ENCODE data around the gene DCAF5.
"Not testable (repeated sequence)": the region's sequence is repeated elsewhere in the genome, so short reads cannot be mapped to it uniquely, and the experiment has no call there.

The DCAF5 gene

GRCh38 chr14:69073915-69074314 lies 79.0 kb downstream of the DCAF5 start:
- DNase-seq (ENCODE audit: low read depth) = no peak
- H3K4me3 ChIP-seq (replicated peaks; ENCODE audit: low read depth, low read length) = no peak overlapping the region
- TF ChIP-seq CTCF (IDR thresholded peaks at IDR 0.05; ENCODE audit: low read length, missing control alignments) = no peak

DNA sequence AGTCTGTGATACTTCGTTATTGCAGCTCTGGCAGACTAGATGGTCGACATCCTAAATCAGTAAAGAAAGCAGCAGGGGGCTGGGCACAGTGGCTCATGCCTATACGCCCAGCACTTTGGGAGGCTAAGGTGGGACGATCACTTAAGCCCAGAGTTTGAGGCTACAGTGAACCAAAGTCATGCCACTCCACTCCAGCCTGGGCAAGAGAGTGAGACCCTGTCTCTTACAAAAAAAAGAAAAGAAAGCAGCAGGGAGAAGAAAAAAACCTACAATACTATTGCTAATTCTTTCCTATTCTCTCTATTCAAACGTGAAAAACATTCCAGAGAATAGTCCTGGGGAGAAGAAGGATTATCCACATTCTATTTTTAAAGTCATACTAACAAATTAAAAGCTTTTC lies 79.5 kb downstream of the DCAF5 start:
- H3K4me3 ChIP-seq (replicated peaks; ENCODE audit: low read depth, low read length) = no peak overlapping the region
- DNase-seq (ENCODE audit: low read depth) = no peak
- TF ChIP-seq CTCF (IDR thresholded peaks at IDR 0.05; ENCODE audit: low read length, missing control alignments) = no peak

GRCh38 chr14:69072584-69072983 lies 80.3 kb downstream of the DCAF5 start:
- DNase-seq (ENCODE audit: low read depth) = no peak
- no peak overlapping the region for H3K4me3 ChIP-seq (replicated peaks; ENCODE audit: low read depth, low read length)
- no peak for TF ChIP-seq CTCF (IDR thresholded peaks at IDR 0.05; ENCODE audit: low read length, missing control alignments)

DNA sequence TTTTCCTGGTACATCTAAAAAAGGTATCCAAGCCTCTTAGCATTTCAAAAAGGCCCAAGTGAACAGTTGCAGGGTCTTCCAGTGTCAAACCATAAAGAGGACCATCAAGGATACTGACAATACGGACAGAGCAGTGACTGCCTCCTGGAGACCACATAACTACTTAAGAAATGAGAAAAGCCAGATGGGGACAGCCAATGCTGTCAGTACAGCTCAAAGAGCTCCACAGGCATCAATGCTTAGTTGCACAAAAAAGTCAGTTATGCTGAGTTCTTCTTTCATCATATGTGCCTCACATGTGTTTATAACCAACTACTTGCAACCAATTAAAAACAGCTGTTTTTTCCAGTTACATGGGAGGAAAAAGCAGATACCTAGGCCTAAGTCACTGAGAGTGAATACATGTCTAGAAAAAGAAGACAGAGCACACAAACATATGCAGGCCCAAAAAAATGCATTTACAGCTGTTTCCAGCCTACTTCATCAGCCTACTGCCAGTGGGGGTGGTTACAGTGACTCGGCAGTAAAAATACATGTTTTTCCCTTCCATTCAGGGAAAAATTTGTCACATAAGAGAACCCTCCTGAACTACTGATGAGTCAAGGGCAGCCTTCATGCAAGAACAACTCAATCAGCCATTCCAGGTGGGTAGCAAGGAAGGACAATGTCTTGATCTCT lies 84.0 kb downstream of the DCAF5 start:
- no peak overlapping the region for H3K4me3 ChIP-seq (replicated peaks; ENCODE audit: low read depth, low read length)
- no peak for TF ChIP-seq CTCF (IDR thresholded peaks at IDR 0.05; ENCODE audit: low read length, missing control alignments)
- peak; percentile 56 for DNase-seq (ENCODE audit: low read depth)

- no peak overlapping the region for H3K4me3 ChIP-seq (replicated peaks; ENCODE audit: low read depth, low read length)
- TF ChIP-seq CTCF (IDR thresholded peaks at IDR 0.05; ENCODE audit: low read length, missing control alignments) = no peak
- no peak for DNase-seq (ENCODE audit: low read depth)
These were observed 86.3 kb downstream of the DCAF5 start for GRCh38 chr14:69066396-69067171.

DNA sequence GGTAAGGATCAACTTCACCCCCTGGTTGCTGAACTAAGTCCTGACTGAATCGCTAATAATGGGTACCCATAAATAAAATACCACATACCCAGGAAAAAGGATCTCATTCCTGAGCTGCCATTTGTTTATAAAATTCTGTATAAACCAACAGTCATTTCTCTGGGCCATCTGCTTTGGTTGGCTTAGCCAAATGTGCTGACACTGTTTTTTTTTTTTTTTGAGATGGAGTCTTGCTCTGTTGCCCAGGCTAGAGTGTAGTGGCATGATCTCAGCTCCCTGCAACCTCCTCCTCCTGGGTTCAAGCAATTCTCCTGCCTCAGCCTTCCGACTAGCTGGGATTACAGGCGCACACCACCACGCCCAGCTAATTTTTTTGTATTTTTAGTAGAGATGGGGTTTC lies 87.0 kb downstream of the DCAF5 start:
- H3K4me3 ChIP-seq (replicated peaks; ENCODE audit: low read depth, low read length); DNase-seq (ENCODE audit: low read depth): not testable (repeated sequence)

DNA sequence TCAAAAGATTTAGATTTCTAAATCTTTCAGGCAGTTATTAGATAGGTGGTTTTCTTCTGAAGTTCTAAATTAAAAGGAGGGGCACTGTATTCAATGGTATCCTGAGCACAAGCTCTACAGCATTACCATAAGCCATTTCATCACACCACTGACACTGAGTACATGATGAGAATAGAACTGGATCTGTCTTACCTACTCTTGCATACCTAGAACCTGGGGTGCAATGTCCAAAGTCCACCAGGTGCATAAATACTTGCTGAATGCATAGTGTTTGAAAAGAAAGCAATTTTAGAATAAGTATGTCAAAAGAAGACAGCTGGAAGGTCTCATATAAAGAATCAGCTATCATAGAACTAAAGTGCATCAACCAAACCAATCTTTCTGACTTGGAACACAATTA lies 88.3 kb downstream of the DCAF5 start:
- DNase-seq (ENCODE audit: low read depth) = no peak
- TF ChIP-seq CTCF (IDR thresholded peaks at IDR 0.05; ENCODE audit: low read length, missing control alignments) = no peak
- no peak overlapping the region for H3K4me3 ChIP-seq (replicated peaks; ENCODE audit: low read depth, low read length)

All from fibroblast of pulmonary artery (primary cell).